Left ventricle myocardium superior (tissue), 1 donor: Measurements from ENCODE around the gene ELOB. TPM values are rescaled to one million over a fixed set of nuclear protein-coding genes. Genes with fewer than 3 reads are reported as not detected.

Experiments used
- ATAC-seq: fragments of 200-7000 bp; cut with Tn5 transposase; one replicate; pipeline ENCODE4 v1.9.1; 2020; ENCODE audit warnings: mild to moderate bottlenecking, moderate library complexity
- DNase-seq: peaks from one replicate; pipeline ENCODE4 v3.0.0-alpha.2; 2020
- intact Hi-C: fragments of 100-400 bp; cut with micrococcal nuclease; formaldehyde crosslinking; loops from one replicate; pipeline ENCODE4 v1.11.0; 2022
- total RNA-seq: library from RNA; stranded (reverse); fragmentation: NEBNext Ultra II Directional; extraction: Animal tissue kit (Norgen Biotek cat#: 25700); gene quantifications from one replicate; pipeline ENCODE4 v1.2.1, GENCODE V29; 2021
- donor health status: DM: no; HTN: yes; CAD: no; lungs with severe emphysema.

ELOB gene
- total RNA-seq, 1 donor from 2014 or later = 325 TPM

DNA sequence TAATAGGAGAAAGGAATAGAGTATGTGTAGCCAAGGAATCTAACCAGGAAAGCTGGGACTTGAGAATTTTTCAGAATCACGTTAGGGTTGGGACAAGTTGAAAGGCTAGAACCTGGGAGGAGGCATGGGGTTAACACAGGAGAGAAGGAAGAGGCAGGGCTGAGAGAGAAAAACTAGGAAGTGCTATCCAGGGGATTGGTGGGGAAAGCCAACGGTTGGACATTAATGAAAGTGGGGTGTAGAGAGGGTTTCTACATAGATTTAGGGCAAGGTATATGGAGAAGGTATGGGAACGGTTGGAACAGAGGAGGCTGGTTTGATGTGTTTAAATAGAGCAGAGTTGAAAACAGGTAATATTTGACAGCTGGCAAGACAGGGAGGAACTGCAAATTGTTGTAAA, 21.9 kb downstream of the ELOB start:
- DNase-seq (no peak), ATAC-seq (no peak)
- intact Hi-C loops = no loop called here

DNA sequence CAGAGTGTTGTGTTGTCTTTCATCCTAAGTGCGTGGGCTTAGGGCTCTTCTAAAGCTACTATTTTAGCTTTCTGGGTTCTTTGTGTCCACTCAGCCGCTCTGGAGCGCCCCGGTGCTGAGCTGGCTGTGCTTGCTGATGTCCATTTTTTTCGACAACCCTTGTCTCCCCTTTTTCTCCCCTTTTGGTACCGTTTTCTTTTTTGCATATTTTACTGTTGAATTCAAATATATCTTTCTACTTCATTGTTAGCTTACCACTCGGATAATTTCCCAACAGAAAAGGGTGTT, 23.4 kb downstream of the ELOB start:
- intact Hi-C loops = no loop called here
- no peak for ATAC-seq
- DNase-seq = no peak

GRCh38 chr16:2752850-2753732, 24.0 kb downstream of the ELOB start:
- intact Hi-C loops = no loop called here
- ATAC-seq (peak; percentile 87), DNase-seq (peak; percentile 92)

DNA sequence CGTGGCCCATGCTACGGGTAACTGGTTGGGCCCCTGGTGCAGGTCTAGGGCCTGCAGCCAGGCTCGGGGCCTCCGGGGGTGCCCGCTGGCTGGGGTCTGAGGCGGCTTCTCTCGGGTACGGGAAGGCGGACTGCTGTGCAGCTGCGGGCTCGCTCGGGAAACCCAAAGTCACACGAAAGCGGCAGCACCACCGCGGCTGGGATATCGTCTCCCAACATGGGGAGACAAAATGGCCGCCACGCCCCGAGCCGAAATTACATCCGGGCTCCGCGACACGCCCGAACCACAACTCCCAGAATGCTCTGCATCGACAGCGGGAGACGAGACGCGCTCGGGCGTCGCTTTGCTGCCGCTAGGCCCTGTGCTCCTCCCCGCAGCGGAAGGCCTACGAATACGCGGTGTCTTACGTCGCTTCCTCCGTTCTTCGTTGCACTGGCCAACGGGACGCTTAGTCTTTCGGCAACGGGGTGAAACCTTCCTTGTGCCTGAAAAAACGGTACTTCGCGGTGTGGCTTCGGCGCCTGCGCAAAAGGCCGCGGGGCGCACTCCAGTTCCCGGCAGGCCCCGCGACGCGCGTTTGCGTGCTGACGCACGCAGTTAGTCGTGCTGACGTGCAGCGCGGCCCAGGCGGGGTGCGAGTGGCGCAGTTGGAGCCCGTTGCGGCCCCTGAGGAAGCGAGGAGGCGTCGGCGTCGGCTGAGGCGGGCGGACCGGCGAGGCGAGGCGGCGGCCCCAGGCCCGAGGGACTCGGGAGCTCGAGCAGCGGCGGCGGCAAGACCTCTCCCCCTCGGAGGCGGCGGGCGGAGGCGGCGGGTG, 24.8 kb downstream of the ELOB start, which contains the start of gene SRRM2:
Gene SRRM2 (plus strand): TSS at position 604 of the 815 bp plus-strand sequence. CDS start 3,727 bp downstream, outside the sequence.
- intact Hi-C loops = no loop called here
- peak; percentile 97 for DNase-seq
- ATAC-seq = peak; percentile 94

DNA sequence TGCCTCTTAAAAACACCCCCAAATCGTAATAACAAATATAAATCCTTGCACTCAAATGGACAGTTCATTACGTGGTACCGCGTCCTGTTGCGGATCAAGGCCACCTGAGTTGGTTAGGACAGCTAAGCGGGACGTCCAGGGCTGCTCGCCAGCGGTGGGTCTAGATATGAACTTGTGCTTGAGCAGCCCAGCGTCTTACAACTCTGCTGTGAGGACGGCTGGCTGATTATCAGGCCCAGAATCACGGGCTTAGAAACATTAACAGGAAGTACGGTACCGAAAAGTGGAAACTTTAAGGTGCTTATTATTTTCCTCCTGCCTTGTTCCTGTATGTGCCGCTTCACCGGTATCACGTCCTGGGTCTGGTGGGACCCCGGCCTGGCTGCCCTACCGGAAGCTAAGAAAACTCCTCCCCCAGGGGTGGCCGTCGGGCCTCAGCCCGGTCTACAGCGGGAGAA, 25.5 kb downstream of the ELOB start:
- intact Hi-C loops = no loop called here
- DNase-seq (peak; percentile 45), ATAC-seq (no peak)

- DNase-seq = no peak
- intact Hi-C loops = no loop called here
- no peak for ATAC-seq
Measured at GRCh38 chr16:2749936-2750335, 27.1 kb downstream of the ELOB start.

DNA sequence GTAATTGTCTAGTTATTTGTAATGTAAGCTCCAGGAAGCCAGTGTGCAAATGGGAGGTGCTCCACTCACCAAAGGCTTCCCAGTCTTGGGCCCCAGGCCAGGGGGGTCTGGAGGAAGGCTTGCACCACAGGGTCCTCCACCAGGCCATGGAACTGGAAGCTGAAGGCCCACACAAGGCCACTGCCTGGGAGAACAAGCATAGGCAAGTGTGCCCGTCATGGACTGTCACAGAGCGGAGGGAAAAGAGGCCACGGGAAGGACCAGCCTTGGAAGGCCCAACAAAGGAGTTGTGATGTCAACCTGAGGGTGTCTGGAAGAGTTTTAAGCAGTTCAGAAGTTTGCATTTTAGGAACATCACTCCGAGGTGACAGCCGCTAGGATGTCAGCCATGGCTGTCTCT, 27.6 kb downstream of the ELOB start:
- DNase-seq = no peak
- ATAC-seq = no peak
- intact Hi-C loops = no loop called here

DNA sequence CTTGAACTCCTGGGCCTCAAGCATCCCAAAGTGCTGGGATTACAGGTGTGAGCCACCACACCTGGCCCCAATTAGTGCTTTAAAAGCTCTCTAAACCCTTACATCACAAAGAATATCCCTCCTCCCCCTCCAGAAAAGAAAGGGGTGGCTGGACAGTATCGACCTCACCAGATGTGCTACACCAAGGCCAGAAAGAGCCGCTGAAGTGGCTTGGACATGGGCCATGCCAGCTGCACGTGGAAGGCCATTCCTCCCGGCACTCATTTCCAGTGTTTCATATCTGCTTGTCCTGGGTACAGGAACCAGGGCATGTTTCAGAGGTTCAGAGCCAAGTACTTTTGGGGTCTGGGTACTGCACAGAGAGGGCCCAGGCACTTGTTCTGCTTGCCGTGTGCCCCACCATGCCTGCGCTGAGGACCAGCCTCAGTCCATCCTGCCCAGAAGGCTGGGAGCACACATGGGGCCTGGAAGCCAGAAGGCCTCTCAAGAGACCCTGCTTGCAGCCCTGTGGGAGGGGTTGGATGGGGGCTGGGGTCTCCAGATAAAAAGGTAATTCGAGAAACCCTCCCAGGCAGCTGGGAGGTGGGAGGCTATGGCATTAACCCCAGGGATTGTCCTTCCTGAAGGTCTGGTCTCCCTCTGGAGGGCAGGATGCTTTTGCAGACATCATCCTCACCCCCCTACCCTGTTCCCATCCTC, 28.2 kb downstream of the ELOB start:
- DNase-seq = no peak
- intact Hi-C loops = no loop called here
- no peak for ATAC-seq

- intact Hi-C loops = no loop called here
- no peak for ATAC-seq
Measured at GRCh38 chr16:2745961-2746360, 31.1 kb downstream of the ELOB start.

DNA sequence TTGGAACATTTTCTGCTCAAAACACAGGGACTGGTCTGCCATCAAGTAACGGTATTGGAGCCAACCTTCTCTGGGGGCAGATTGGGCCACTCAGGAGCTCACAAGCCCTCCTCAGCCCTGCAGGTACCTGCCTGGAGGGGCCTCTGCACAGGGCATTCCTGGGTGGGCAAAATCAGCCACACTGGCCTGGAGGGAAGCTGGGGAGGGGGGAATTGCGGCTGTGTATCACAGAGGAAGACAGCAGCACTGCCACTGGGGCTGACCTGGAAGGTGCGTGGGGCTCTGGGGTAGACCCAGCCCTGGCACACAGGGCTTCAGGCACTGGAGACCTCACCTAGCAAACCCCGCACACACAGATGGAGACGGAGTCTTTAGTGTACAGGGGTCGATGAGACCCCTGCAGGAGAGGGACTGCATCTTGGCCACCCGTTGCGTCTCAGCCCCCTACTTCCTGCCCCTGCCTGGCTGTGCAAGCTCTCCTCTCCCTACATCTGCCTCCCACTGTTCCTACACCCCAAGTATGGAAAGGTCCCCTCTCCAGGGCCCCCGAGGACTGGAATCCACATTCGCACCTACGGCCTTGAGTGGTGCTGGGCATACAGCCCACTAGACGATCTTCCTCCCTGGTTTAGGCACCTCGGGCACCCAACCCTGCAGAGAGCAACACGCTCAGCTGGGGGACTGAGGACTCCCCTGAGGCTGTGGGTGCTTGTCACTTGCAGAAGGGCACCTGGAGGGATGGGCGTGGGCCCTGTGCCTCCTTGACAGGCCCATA, 31.8 kb downstream of the ELOB start:
- intact Hi-C loops = no loop called here
- DNase-seq (no peak), ATAC-seq (no peak)

More at GRCh38 chr16:2745961-2746360, 31.1 kb downstream of the ELOB start:
- no peak for DNase-seq

GRCh38 chr16:2744711-2745110, 32.4 kb downstream of the ELOB start:
- DNase-seq (no peak), ATAC-seq (no peak)
- intact Hi-C loops = no loop called here

- DNase-seq (no peak), ATAC-seq (no peak)
- intact Hi-C loops = no loop called here
Measured at GRCh38 chr16:2743007-2743810, 33.9 kb downstream of the ELOB start.

- intact Hi-C loops = no loop called here
- DNase-seq (no peak), ATAC-seq (no peak)
Measured at GRCh38 chr16:2742323-2743006, 34.6 kb downstream of the ELOB start.

GRCh38 chr16:2741168-2741567, 35.9 kb downstream of the ELOB start:
- ATAC-seq (no peak), DNase-seq (no peak)
- intact Hi-C loops = no loop called here

DNA sequence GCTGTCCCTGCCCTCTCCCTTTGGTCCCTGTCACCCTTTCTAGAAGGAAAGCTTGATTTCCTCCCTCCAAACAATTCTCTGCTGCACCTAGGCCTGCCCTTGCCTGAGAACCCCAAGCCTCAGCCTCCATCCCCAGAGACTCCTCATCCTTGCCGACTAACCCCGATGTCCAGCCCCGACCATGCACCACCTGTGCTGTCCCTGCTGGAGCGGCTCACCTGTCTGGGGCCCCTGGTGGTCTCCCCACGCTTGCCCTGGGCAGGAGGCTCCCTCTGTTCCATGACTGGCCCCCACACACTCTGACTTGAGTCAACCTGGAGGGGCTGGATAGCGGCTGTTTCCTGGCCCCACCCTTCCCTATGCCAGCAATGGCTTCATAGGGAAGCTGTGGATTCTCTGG, 36.6 kb downstream of the ELOB start:
- no peak for DNase-seq
- ATAC-seq = no peak
- intact Hi-C loops = no loop called here

GRCh38 chr16:2739625-2740430, 37.3 kb downstream of the ELOB start:
- intact Hi-C loops = no loop called here
- no peak for DNase-seq

DNA sequence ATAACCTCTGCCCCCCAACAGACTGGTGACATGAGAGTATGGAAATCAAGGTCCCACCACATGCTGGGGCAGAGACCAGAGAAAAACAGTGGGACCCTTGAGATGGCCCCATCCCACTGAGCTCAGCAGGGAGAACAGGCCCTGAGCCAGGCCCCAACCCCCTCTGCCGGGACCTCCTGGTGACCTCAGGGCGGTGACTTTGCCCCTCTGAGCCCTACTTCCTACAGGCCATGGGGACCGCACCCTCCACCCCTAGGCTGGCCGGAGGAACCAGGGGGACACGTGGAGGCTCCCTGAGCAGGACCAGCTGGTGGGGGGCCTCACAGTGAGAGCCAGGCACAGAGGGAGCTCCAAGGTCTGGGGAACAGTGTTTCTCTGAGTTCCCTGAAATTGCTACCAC, 38.5 kb downstream of the ELOB start:
- ATAC-seq (no peak), DNase-seq (no peak)
- intact Hi-C loops = no loop called here

More at GRCh38 chr16:2739625-2740430, 37.3 kb downstream of the ELOB start:
- ATAC-seq = no peak
